IMR-90 (cell line): ENCODE measurements around the gene INTS11. TPM values are rescaled to one million over a fixed set of nuclear protein-coding genes. Genes with fewer than 3 reads are reported as not detected.

Experiments used
- ATAC-seq: fragments of 200-7000 bp; cut with Tn5 transposase; 2 replicates; pipeline ENCODE4 v1.9.1; 2020; ENCODE audit warnings: low read depth, mild to moderate bottlenecking, moderate library complexity
- BruUV-seq: library from RNA; stranded (reverse); fragments of 400-500 nt; replicated peaks from 2 replicates; lab custom pipeline; 2021; lab: Mats Ljungman, UMichigan
- CTCF ChIA-PET: fragments of 300-600 bp; formaldehyde crosslinking; extraction: SDS; loops from one replicate; lab custom pipeline; 2021; ENCODE audit warnings: antibody characterized with exemption; lab: Yijun Ruan, JAX
- POLR2A ChIA-PET: fragments of 300-600 bp; sonication (Branson Sonifier 250); formaldehyde crosslinking; loops from one replicate; lab custom pipeline; 2022; ENCODE audit warnings: antibody characterized with exemption; ENCODE audit not compliant: unreplicated experiment; lab: Charles Lee
- DNase-seq: peaks from one replicate; pipeline ENCODE4 v3.0.0; 2013
- H2AFZ ChIP-seq: replicated peaks from 2 replicates; pipeline ENCODE3; 2013; ENCODE audit warnings: low read length, mild to moderate bottlenecking; ENCODE audit not compliant: poor library complexity
- H2AK5ac ChIP-seq: 2 replicates; pipeline ENCODE4 v1.6.1; 2013; ENCODE audit warnings: low read depth, low read length, inconsistent platforms
- H2AK9ac ChIP-seq: replicated peaks from 2 replicates; pipeline ENCODE3; 2013; ENCODE audit warnings: mild to moderate bottlenecking, low read depth, low read length, moderate library complexity; ENCODE audit not compliant: poor library complexity
- H2BK120ac ChIP-seq: 2 replicates; pipeline ENCODE4 v1.6.1; 2013; ENCODE audit warnings: low read depth, low read length, inconsistent platforms
- H2BK15ac ChIP-seq: 3 replicates; pipeline ENCODE4 v1.6.1; 2013; ENCODE audit warnings: low read depth, low read length, inconsistent platforms
- H2BK20ac ChIP-seq: 2 replicates; pipeline ENCODE4 v1.6.1; 2013; ENCODE audit warnings: low read depth, mild to moderate bottlenecking, inconsistent platforms, low read length, moderate library complexity
- H2BK5ac ChIP-seq: 2 replicates; pipeline ENCODE4 v1.6.1; 2013; ENCODE audit warnings: mild to moderate bottlenecking, low read depth, low read length, inconsistent platforms; ENCODE audit not compliant: poor library complexity, severe bottlenecking
- H3K14ac ChIP-seq: replicated peaks from 2 replicates; pipeline ENCODE4 v1.6.1; 2013; ENCODE audit warnings: low read depth, low read length, inconsistent platforms
- H3K18ac ChIP-seq: 2 replicates; pipeline ENCODE4 v1.6.1; 2013; ENCODE audit warnings: low read depth, low read length, control low read depth
- H3K23ac ChIP-seq: 2 replicates; pipeline ENCODE4 v1.6.1; 2013; ENCODE audit warnings: low read depth, low read length, inconsistent platforms
- H3K27ac ChIP-seq: 2 replicates; pipeline ENCODE4 v1.5.1; 2013; ENCODE audit warnings: mild to moderate bottlenecking, control low read depth, low read length; ENCODE audit not compliant: insufficient read depth
- H3K27me3 ChIP-seq: 2 replicates; pipeline ENCODE4 v1.6.1; 2013; ENCODE audit warnings: low read length; ENCODE audit not compliant: control insufficient read depth, insufficient read depth
- H3K36me3 ChIP-seq: 2 replicates; pipeline ENCODE4 v1.6.1; 2013; ENCODE audit warnings: low read length, mixed read lengths; ENCODE audit not compliant: control insufficient read depth, insufficient read depth
- H3K4ac ChIP-seq: 2 replicates; pipeline ENCODE4 v1.6.1; 2013; ENCODE audit warnings: low read depth, low read length, inconsistent platforms
- H3K4me1 ChIP-seq: 2 replicates; pipeline ENCODE4 v1.6.1; 2013; ENCODE audit warnings: low read length, mixed read lengths; ENCODE audit not compliant: control insufficient read depth, insufficient read depth
- H3K4me2 ChIP-seq: 2 replicates; pipeline ENCODE4 v1.6.1; 2013; ENCODE audit warnings: low read depth, mild to moderate bottlenecking, control low read depth, low read length, moderate library complexity
- H3K4me3 ChIP-seq: 2 replicates; pipeline ENCODE4 v1.5.1; 2013; ENCODE audit warnings: low read depth, mild to moderate bottlenecking, control low read depth, low read length, moderate library complexity; ENCODE audit not compliant: insufficient read depth
- H3K56ac ChIP-seq: 2 replicates; pipeline ENCODE4 v1.6.1; 2013; ENCODE audit warnings: low read length, inconsistent platforms; ENCODE audit not compliant: insufficient read depth; ENCODE audit errors: extremely low read depth
- H3K79me1 ChIP-seq, 2 experiments: 2 replicates each; pipeline ENCODE4 v1.6.1; 2013; ENCODE audit warnings: low read length in 2 of 2, inconsistent platforms in 1 of 2, low read depth in 1 of 2
- H3K9ac ChIP-seq: 2 replicates; pipeline ENCODE4 v1.6.1; 2013; ENCODE audit warnings: low read depth, low read length, control low read depth
- H3K9me1 ChIP-seq: 2 replicates; pipeline ENCODE4 v1.6.1; 2013; ENCODE audit warnings: low read length, inconsistent platforms; ENCODE audit not compliant: insufficient read depth
- H3K9me3 ChIP-seq: 2 replicates; pipeline ENCODE4 v1.6.1; 2013; ENCODE audit warnings: low read length; ENCODE audit not compliant: control insufficient read depth, insufficient read depth
- H4K20me1 ChIP-seq: 2 replicates; pipeline ENCODE4 v1.6.1; 2013; ENCODE audit warnings: low read length, inconsistent platforms; ENCODE audit not compliant: insufficient read depth
- H4K5ac ChIP-seq: 2 replicates; pipeline ENCODE4 v1.6.1; 2013; ENCODE audit warnings: mild to moderate bottlenecking, low read depth, low read length, control low read depth
- H4K8ac ChIP-seq, 2 experiments: 2 replicates each; pipeline ENCODE4 v1.6.1; 2013; ENCODE audit warnings: low read depth in 2 of 2, low read length in 2 of 2, control low read depth in 1 of 2, inconsistent platforms in 1 of 2
- H4K91ac ChIP-seq: 2 replicates; pipeline ENCODE4 v1.6.1; 2013; ENCODE audit warnings: low read depth, low read length, inconsistent platforms; ENCODE audit not compliant: insufficient read depth
- BHLHE40 ChIP-seq: fragments of 150-350 bp; IDR thresholded peaks from 2 replicates; pipeline ENCODE4 v1.6.1; 2016; ENCODE audit warnings: mild to moderate bottlenecking, low read depth, low read length
- CEBPB ChIP-seq: IDR thresholded peaks from 2 replicates; pipeline ENCODE4 v1.6.1; 2012; ENCODE audit warnings: low read depth, low read length, improper control_type of control experiment
- CHD1 ChIP-seq: IDR thresholded peaks from 2 replicates; pipeline ENCODE4 v1.6.1; 2012; ENCODE audit warnings: low read depth, low read length, improper control_type of control experiment
- CTCF ChIP-seq: conservative IDR thresholded peaks from 2 replicates; pipeline ENCODE4 v1.5.1; 2012; ENCODE audit warnings: mild to moderate bottlenecking, low read depth, low read length, improper control_type of control experiment
- ELK1 ChIP-seq: fragments of 150-350 bp; IDR thresholded peaks from 2 replicates; pipeline ENCODE4 v1.6.1; 2016; ENCODE audit warnings: low read depth, mild to moderate bottlenecking, low read length, moderate library complexity, borderline replicate concordance
- FOS ChIP-seq: fragments of 150-350 bp; IDR thresholded peaks from 2 replicates; pipeline ENCODE4 v1.6.1; 2016; ENCODE audit warnings: low read depth, low read length
- MAFK ChIP-seq: IDR thresholded peaks from 2 replicates; pipeline ENCODE4 v1.6.1; 2012; ENCODE audit warnings: low read depth, low read length, improper control_type of control experiment
- MAZ ChIP-seq: IDR thresholded peaks from 2 replicates; pipeline ENCODE4 v1.6.1; 2012; ENCODE audit warnings: low read depth, mild to moderate bottlenecking, low read length, improper control_type of control experiment, moderate library complexity, borderline replicate concordance
- MXI1 ChIP-seq: IDR thresholded peaks from 2 replicates; pipeline ENCODE4 v1.6.1; 2012; ENCODE audit warnings: low read depth, mild to moderate bottlenecking, low read length, moderate library complexity, borderline replicate concordance
- NFE2L2 ChIP-seq: fragments of 150-350 bp; IDR thresholded peaks from 2 replicates; pipeline ENCODE4 v1.6.1; 2016; ENCODE audit warnings: low read depth, mild to moderate bottlenecking, low read length
- POLR2A ChIP-seq: IDR thresholded peaks from 2 replicates; pipeline ENCODE4 v1.6.1; 2012; ENCODE audit warnings: mild to moderate bottlenecking, low read depth, low read length
- RAD21 ChIP-seq: IDR thresholded peaks from 2 replicates; pipeline ENCODE4 v1.6.1; 2012; ENCODE audit warnings: low read length, improper control_type of control experiment
- RCOR1 ChIP-seq: IDR thresholded peaks from 2 replicates; pipeline ENCODE4 v1.6.1; 2012; ENCODE audit warnings: mild to moderate bottlenecking, low read length, improper control_type of control experiment; ENCODE audit not compliant: insufficient replicate concordance
- RFX5 ChIP-seq: IDR thresholded peaks from 2 replicates; pipeline ENCODE4 v1.8.0; 2012; ENCODE audit warnings: low read depth, mild to moderate bottlenecking, low read length, moderate library complexity
- SMC3 ChIP-seq: fragments of 150-350 bp; IDR thresholded peaks from 2 replicates; pipeline ENCODE4 v1.6.1; 2016; ENCODE audit warnings: low read depth, mild to moderate bottlenecking, antibody characterized with exemption, low read length, moderate library complexity
- USF2 ChIP-seq: fragments of 150-350 bp; IDR thresholded peaks from 2 replicates; pipeline ENCODE4 v1.6.1; 2017; ENCODE audit warnings: mild to moderate bottlenecking, antibody characterized with exemption, low read length, low read depth
- whole genome bisulfite sequencing, 2 experiments: methylation state at CpG; one replicate each; pipeline versions ENCODE4 v1.1.5 to v1.1.7; 2013; ENCODE audit warnings: missing lambda C conversion rate in 2 of 2; ENCODE audit not compliant: insufficient read length in 1 of 2; ENCODE audit errors: extremely low coverage in 2 of 2; 5-methylcytosine and 5-hydroxymethylcytosine counted together
- dilution Hi-C: fragments of 300-500 bp; cut with HindIII; formaldehyde crosslinking; loops from one replicate; pipeline ENCODE4 v1.14.3; 2018; ENCODE audit warnings: low sequenced_read_pairs; ENCODE audit not compliant: unreplicated experiment
- in situ Hi-C: fragments of 300-500 bp; cut with MboI; formaldehyde crosslinking; loops from 3 replicates; pipeline ENCODE4 v1.14.3; 2019; ENCODE audit warnings: low sequenced_read_pairs, inconsistent platforms, mixed read lengths
- intact Hi-C: fragments of 100-400 bp; cut with micrococcal nuclease; formaldehyde crosslinking; loops from 2 replicates; pipeline ENCODE4 v1.10.0; 2022
- polyA plus RNA-seq, 3 experiments: library from polyadenylated mRNA; depleted of rRNA; stranded (reverse); fragments of >200 nt; gene quantifications; 2 replicates each; pipeline ENCODE4 v1.2.3, GENCODE V29; 2012; ENCODE audit warnings: low replicate concordance in 1 of 3
- total RNA-seq: library from RNA; depleted of rRNA; stranded (reverse); fragments of >200 nt; gene quantifications from 2 replicates; pipeline ENCODE4 v1.2.3, GENCODE V29; 2012

Gene INTS11
- total and polyA plus RNA-seq, 2 of the 4 experiments (the other 2 are of a cell fraction) = 56.1 to 123 TPM

- dilution Hi-C loops = no loop called here
- Histone ChIP-seq H3K56ac (no peak overlapping the region), H3K23ac (no peak overlapping the region), H2AK9ac (no peak overlapping the region), H2BK20ac (no peak overlapping the region), H3K9me1 (peaks cover 4% of the 10 kb centered on the region), H2BK120ac (no peak overlapping the region), H4K91ac (no peak overlapping the region), H3K27me3 (no peaks in the 10 kb centered on the region), H2AK5ac (no peak overlapping the region), H3K9me3 (no peaks in the 10 kb centered on the region), H4K8ac (no peak overlapping the region), H2AFZ (no peak overlapping the region), H3K4ac (no peak overlapping the region), H3K9ac (no peak overlapping the region), H2BK15ac (no peak overlapping the region), H3K4me1 (peaks cover 8% of the 10 kb centered on the region; the same call in 1 of the 2 replicates), H3K36me3 (peaks cover 70% of the 10 kb centered on the region), H3K4me2 (no peak overlapping the region), H4K5ac (no peak overlapping the region), H3K27ac (no peak overlapping the region), H4K20me1 (peaks cover 64% of the 10 kb centered on the region), H3K18ac (no peak overlapping the region), H3K79me1 (peaks cover 16 to 58% of the 10 kb centered on the region in 2 experiments), H2BK5ac (no peak overlapping the region), H3K14ac (no peak overlapping the region), H3K4me3 (no peak overlapping the region)
- intact Hi-C loops = no loop called here
- no peak for ATAC-seq
- TF ChIP-seq CHD1 = no peak
- TF ChIP-seq SMC3 = no peak
- no peak for TF ChIP-seq POLR2A
- TF ChIP-seq RAD21 = no peak
- no peak for TF ChIP-seq FOS
- no peak for TF ChIP-seq BHLHE40
- no peak for TF ChIP-seq MXI1
- TF ChIP-seq USF2 = no peak
- no peak for TF ChIP-seq ELK1
- TF ChIP-seq CTCF = no peak
- TF ChIP-seq CEBPB = no peak
- no peak for TF ChIP-seq RCOR1
- no peak for TF ChIP-seq RFX5
- no peak for TF ChIP-seq MAFK
- TF ChIP-seq MAZ = no peak
- no peak for TF ChIP-seq NFE2L2
- no TSS peak for BruUV-seq
- 87% methylated on average over 3 of the region's 26 CpGs; no CpG with 5 or more reads in 1 of the 2 experiments for WGBS, 2 experiments
- no peak for DNase-seq
- POLR2A ChIA-PET = no interaction called here
- in situ Hi-C loops = no loop called here
- CTCF ChIA-PET = no interaction called here
These were observed 9.0 kb downstream of the INTS11 start for GRCh38 chr1:1315435-1315954.
